ENCODE results near the gene TOX2. TPM values are rescaled to one million over a fixed set of nuclear protein-coding genes. Genes with fewer than 3 reads are reported as not detected.
A peak's percentile ranks its signal among the peaks of the same experiment; 100 is the strongest.

Gene TOX2
- total and polyA plus RNA-seq, 10 donors = 1.1 to 6.4 (median 5.0) TPM

DNA sequence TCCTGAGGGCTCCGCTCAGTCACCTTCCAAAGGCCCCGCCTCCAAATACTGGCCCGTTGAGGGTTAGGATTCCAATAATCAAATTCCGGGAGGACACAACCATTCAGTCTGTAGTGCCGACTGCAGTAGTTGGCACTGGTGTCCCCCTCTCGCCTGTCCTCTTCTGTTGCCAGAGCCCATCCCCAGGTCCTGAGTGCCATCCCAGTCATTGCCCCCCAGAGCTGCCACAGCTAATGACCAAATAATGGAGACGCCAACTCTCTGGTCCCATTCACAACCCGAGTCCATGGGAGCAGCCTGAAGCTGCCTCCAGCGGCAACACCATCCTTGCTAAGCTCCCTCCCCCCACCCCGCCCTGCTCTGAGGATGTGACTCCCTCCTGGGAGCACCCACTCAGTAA, 156.4 kb downstream of the TOX2 start:
- no peak for DNase-seq
- TF ChIP-seq CTCF (IDR thresholded peaks at IDR 0.05 in 8 of 11, conservative IDR thresholded peaks at IDR 0.05 in 3 of 11) (no peak), POLR2AphosphoS5 (IDR thresholded peaks at IDR 0.05) (no peak), POLR2A (IDR thresholded peaks at IDR 0.05) (no peak)
- 86 to 94% (median 89%) methylated on average over 9 to 10 of the region's 10 CpGs for WGBS, 5 donors
- Histone ChIP-seq H3K9me3 (no peaks in the 10 kb centered on the region), H3K4me3 (no peak overlapping the region), H3K27me3 (replicated peaks in 1 of 7) (peaks cover 0 to 47% (median 4%) of the 10 kb centered on the region in 7 donors), H3K36me3 (no peaks in the 10 kb centered on the region), H3K4me1 (peaks cover 3 to 85% (median 34%) of the 10 kb centered on the region in 6 donors), H3K27ac (peak overlapping the region in 4 of 8 donors; percentile 82 to 91 (median 89))
- intact Hi-C loops (cut with DNase I; ENCODE audit: low total_unique reads) = no loop called here

DNA sequence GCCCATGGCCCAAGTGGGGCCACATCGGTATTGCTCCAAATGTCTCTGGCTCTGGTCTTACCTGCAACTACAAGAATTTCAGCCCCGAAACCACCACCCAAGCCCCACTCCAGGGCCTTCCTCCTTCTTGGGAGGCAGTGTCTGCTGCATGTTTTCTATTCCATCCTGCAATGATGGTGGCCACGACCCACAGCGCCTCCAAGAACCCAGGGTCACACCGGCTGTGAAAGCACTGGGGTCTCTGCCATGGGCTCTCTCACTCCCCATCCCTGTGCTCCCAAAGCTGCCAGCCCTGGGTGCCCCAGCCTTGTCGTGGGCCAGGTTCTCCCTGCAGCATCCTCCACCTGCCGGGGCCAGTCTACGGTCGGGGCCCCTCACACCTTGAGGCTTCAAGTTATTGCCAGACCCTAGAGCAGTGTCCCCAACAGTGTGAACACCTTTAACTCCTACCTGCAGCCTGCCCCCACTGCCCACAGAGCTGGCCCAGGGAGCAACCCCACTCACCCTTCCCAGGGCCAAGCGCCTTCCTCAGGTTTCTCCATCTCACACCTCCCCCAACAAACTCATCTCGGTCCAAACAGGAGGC, 157.0 kb downstream of the TOX2 start:
- 86 to 93% (median 90%) methylated on average over 10 to 11 of the region's 11 CpGs for WGBS, 5 donors
- no peak for DNase-seq
- no peak for TF ChIP-seq POLR2AphosphoS5 (IDR thresholded peaks at IDR 0.05)
- TF ChIP-seq CTCF (IDR thresholded peaks at IDR 0.05 in 8 of 11, conservative IDR thresholded peaks at IDR 0.05 in 3 of 11) = no peak
- Histone ChIP-seq H3K4me1 (peaks cover 3 to 85% (median 34%) of the 10 kb centered on the region in 6 donors), H3K36me3 (no peaks in the 10 kb centered on the region), H3K4me3 (no peak overlapping the region), H3K27ac (peak overlapping the region in 1 of 8 donors; percentile 91), H3K9me3 (no peaks in the 10 kb centered on the region), H3K27me3 (replicated peaks in 1 of 7) (peaks cover 0 to 47% (median 4%) of the 10 kb centered on the region in 7 donors)
- intact Hi-C loops (cut with DNase I; ENCODE audit: low total_unique reads) = no loop called here

DNA sequence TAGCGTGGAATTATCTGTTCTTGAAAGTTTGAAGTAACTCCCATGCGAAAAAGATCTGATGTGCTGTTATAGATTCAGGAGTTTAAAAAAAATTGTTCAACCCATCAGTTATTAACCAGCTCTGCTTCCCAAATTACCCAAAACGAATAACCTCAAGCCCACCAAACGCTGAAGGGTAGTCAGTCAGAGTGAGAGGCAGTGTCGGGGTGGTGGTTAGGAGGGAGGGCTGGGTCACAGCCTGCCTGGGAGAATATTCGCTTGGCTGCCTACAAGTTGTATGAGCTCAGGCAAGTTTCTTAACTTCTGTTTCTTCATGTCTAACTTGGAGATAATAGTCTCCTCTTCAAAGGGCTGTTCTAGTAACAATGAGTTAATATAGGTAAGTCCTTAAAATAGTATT, 157.7 kb downstream of the TOX2 start:
- intact Hi-C loops (cut with DNase I; ENCODE audit: low total_unique reads) = no loop called here
- H3K36me3 ChIP-seq = no peaks in the 10 kb centered on the region
- H3K27me3 ChIP-seq (replicated peaks in 1 of 7) = peaks cover 0 to 46% (median 4%) of the 10 kb centered on the region in 7 donors
- no peak overlapping the region for H3K4me3 ChIP-seq
- no peaks in the 10 kb centered on the region for H3K9me3 ChIP-seq
- peaks cover 3 to 82% (median 34%) of the 10 kb centered on the region in 6 donors for H3K4me1 ChIP-seq
- WGBS, 5 donors = 52 to 65% (median 60%) methylated on average over 6 of the region's 6 CpGs
- DNase-seq = no peak
- H3K27ac ChIP-seq = no peak overlapping the region
- no peak for TF ChIP-seq POLR2A (IDR thresholded peaks at IDR 0.05)
- TF ChIP-seq POLR2AphosphoS5 (IDR thresholded peaks at IDR 0.05) = no peak

GRCh38 chr20:44073011-44073674, 158.5 kb downstream of the TOX2 start:
- Histone ChIP-seq H3K36me3 (no peaks in the 10 kb centered on the region), H3K27ac (no peak overlapping the region), H3K4me1 (peaks cover 3 to 74% (median 33%) of the 10 kb centered on the region in 6 donors), H3K9me3 (no peaks in the 10 kb centered on the region), H3K4me3 (no peak overlapping the region), H3K27me3 (replicated peaks in 1 of 7) (peaks cover 0 to 39% (median 4%) of the 10 kb centered on the region in 7 donors)
- intact Hi-C loops (cut with DNase I; ENCODE audit: low total_unique reads) = no loop called here
- TF ChIP-seq CTCF (IDR thresholded peaks at IDR 0.05 in 8 of 11, conservative IDR thresholded peaks at IDR 0.05 in 3 of 11) = no peak
- no peak for TF ChIP-seq POLR2AphosphoS5 (IDR thresholded peaks at IDR 0.05)
- TF ChIP-seq POLR2A (IDR thresholded peaks at IDR 0.05) = no peak
- WGBS, 5 donors = 55 to 71% (median 59%) methylated on average over 15 to 16 of the region's 16 CpGs
- no peak for DNase-seq
